NT2/D1 (cell line): ENCODE data around the gene ZNF548.

Experiments used
- SUZ12 ChIP-seq: IDR thresholded peaks from 2 replicates; pipeline ENCODE4 v1.6.1; 2011; ENCODE audit not compliant: insufficient read length, insufficient read depth; ENCODE audit errors: extremely low read depth
- ZNF274 ChIP-seq: IDR thresholded peaks from 2 replicates; pipeline ENCODE4 v1.6.1; 2011; ENCODE audit warnings: mild to moderate bottlenecking, low read depth, low read length

GRCh38 chr19:57436417-57436816, 46.8 kb downstream of the ZNF548 start:
- no peak for TF ChIP-seq SUZ12
- TF ChIP-seq ZNF274, result no peak
